HepG2 (cell line): ENCODE data around the gene TMBIM1. TPM values are rescaled to one million over a fixed set of nuclear protein-coding genes. Genes with fewer than 3 reads are reported as not detected.

Experiments used
- AHR ChIP-seq: IDR thresholded peaks from 2 replicates; pipeline ENCODE4 v1.6.1; 2018; ENCODE audit warnings: missing genetic modification reagents, missing compliant biosample characterization
- AKAP8 ChIP-seq: sonication (generic); formaldehyde crosslinking; IDR thresholded peaks from 2 replicates; pipeline ENCODE4 v1.5.1; 2020; ENCODE audit warnings: mild to moderate bottlenecking, missing genetic modification reagents
- EEA1 ChIP-seq: sonication (generic); formaldehyde crosslinking; IDR thresholded peaks from 2 replicates; pipeline ENCODE4 v1.5.1; 2020; ENCODE audit warnings: mild to moderate bottlenecking, missing genetic modification reagents, borderline replicate concordance
- HNRNPLL ChIP-seq: fragments of 200-400 bp; formaldehyde crosslinking; IDR thresholded peaks from 2 replicates; pipeline ENCODE4 v1.6.1; 2017; ENCODE audit warnings: mild to moderate bottlenecking, low read depth, low read length; ENCODE audit not compliant: poor library complexity, severe bottlenecking
- HOXA7 ChIP-seq: sonication (generic); formaldehyde crosslinking; IDR thresholded peaks from 2 replicates; pipeline ENCODE4 v1.8.1; 2022; ENCODE audit warnings: mild to moderate bottlenecking, missing genetic modification reagents, moderate library complexity
- TEAD2 ChIP-seq: sonication (generic); formaldehyde crosslinking; IDR thresholded peaks from 2 replicates; pipeline ENCODE4 v1.9.0; 2021; ENCODE audit warnings: missing genetic modification reagents
- ZBTB8A ChIP-seq: sonication (generic); formaldehyde crosslinking; IDR thresholded peaks from 2 replicates; pipeline ENCODE4 v1.4.0; 2020; ENCODE audit warnings: mild to moderate bottlenecking, low read depth, missing genetic modification reagents, borderline replicate concordance
- ZFAT ChIP-seq: sonication (generic); formaldehyde crosslinking; conservative IDR thresholded peaks from 2 replicates; pipeline ENCODE4 v1.8.1; 2023; ENCODE audit warnings: missing genetic modification reagents, inconsistent platforms
- ZFP37 ChIP-seq: sonication (generic); formaldehyde crosslinking; IDR thresholded peaks from 2 replicates; pipeline ENCODE4 v1.4.0; 2020; ENCODE audit warnings: missing genetic modification reagents, borderline replicate concordance
- ZNF333 ChIP-seq: sonication (generic); formaldehyde crosslinking; IDR thresholded peaks from 2 replicates; pipeline ENCODE4 v1.4.0; 2020; ENCODE audit warnings: mild to moderate bottlenecking, missing genetic modification reagents, borderline replicate concordance
- ZNF337 ChIP-seq: sonication (generic); formaldehyde crosslinking; IDR thresholded peaks from 2 replicates; pipeline ENCODE4 v1.5.1; 2020; ENCODE audit warnings: missing genetic modification reagents, low read depth, mild to moderate bottlenecking, borderline replicate concordance
- ZNF343 ChIP-seq: sonication (generic); formaldehyde crosslinking; IDR thresholded peaks from 2 replicates; pipeline ENCODE4 v1.4.0; 2020; ENCODE audit warnings: mild to moderate bottlenecking, missing genetic modification reagents
- ZNF557 ChIP-seq: sonication (generic); formaldehyde crosslinking; IDR thresholded peaks from 2 replicates; pipeline ENCODE4 v1.4.0; 2020; ENCODE audit warnings: missing genetic modification reagents
- ZNF605 ChIP-seq: sonication (generic); formaldehyde crosslinking; IDR thresholded peaks from 2 replicates; pipeline ENCODE4 v1.8.0; 2022; ENCODE audit warnings: mild to moderate bottlenecking, missing genetic modification reagents
- ZNF619 ChIP-seq: sonication (generic); formaldehyde crosslinking; IDR thresholded peaks from 2 replicates; pipeline ENCODE4 v1.4.0; 2020; ENCODE audit warnings: mild to moderate bottlenecking, missing genetic modification reagents
- ZNF784 ChIP-seq: sonication (generic); formaldehyde crosslinking; IDR thresholded peaks from 2 replicates; pipeline ENCODE4 v1.5.1; 2020; ENCODE audit warnings: missing genetic modification reagents, mild to moderate bottlenecking, borderline replicate concordance
- ZSCAN21 ChIP-seq: sonication (generic); formaldehyde crosslinking; IDR thresholded peaks from 2 replicates; pipeline ENCODE4 v1.8.0; 2022; ENCODE audit warnings: mild to moderate bottlenecking, missing genetic modification reagents, moderate library complexity, borderline replicate concordance
- polyA plus RNA-seq, 8 experiments: library from polyadenylated mRNA; depleted of rRNA in 3 of 8; stranded (reverse) in 7 of 8; unstranded in 1 of 8; fragments of >200 nt; fragmentation: Illumina TruSeq in 4 of 8; extraction: Trizol in 4 of 8; gene quantifications; 2 replicates each; pipeline versions ENCODE4 v1.2.1 to v1.2.3, GENCODE V29; 2011 to 2016; ENCODE audit warnings: low read depth in 4 of 8, missing spikeins in 1 of 8, mixed read lengths in 1 of 8; ENCODE audit not compliant: insufficient read depth in 1 of 8
- total RNA-seq, 5 experiments: library from RNA; depleted of rRNA; stranded (reverse); fragments of >200 nt; fragmentation: Illumina TruSeq; extraction: Trizol; gene quantifications; 2 replicates each; pipeline ENCODE4 v1.2.3, GENCODE V29; 2016; ENCODE audit warnings: low read depth in 1 of 5
- TF ChIP-seq, protein P1 (sequence below): sonication (generic); formaldehyde crosslinking; IDR thresholded peaks from 2 replicates; pipeline ENCODE4 v1.5.1; 2020; ENCODE audit warnings: missing genetic modification reagents, mild to moderate bottlenecking, borderline replicate concordance
- TF ChIP-seq, protein P2 (sequence below): sonication (generic); formaldehyde crosslinking; IDR thresholded peaks from 2 replicates; pipeline ENCODE4 v1.4.0; 2020; ENCODE audit warnings: missing genetic modification reagents, borderline replicate concordance
- TF ChIP-seq, protein P3 (sequence below): IDR thresholded peaks from 2 replicates; pipeline ENCODE4 v1.6.1; 2018; ENCODE audit warnings: missing genetic modification reagents, mild to moderate bottlenecking, missing compliant biosample characterization
- TF ChIP-seq, protein P4 (sequence below): sonication (generic); formaldehyde crosslinking; IDR thresholded peaks from 2 replicates; pipeline ENCODE4 v1.4.0; 2020; ENCODE audit warnings: missing genetic modification reagents

Gene TMBIM1
- total and polyA plus RNA-seq, 2 of the 13 experiments (the other 11 are each of a cell fraction or from before 2014, with no cell fraction given): 127 to 139 TPM

- TF ChIP-seq ZNF337 (CRISPR knock-in tag) (no peak), ZNF343 (CRISPR knock-in tag) (peak; percentile 89), ZNF784 (CRISPR knock-in tag) (0 out of 2 replicates have a peak, but pooled peaks have one; percentile 41), ZNF557 (CRISPR knock-in tag) (0 out of 2 replicates have a peak, but pooled peaks have one; percentile 24), ZFAT (CRISPR knock-in tag) (peak; percentile 66; the same call in 1 of the 2 replicates), ZFP37 (CRISPR knock-in tag) (peak; percentile 81; the same call in 1 of the 2 replicates), AKAP8 (CRISPR knock-in tag) (peak; percentile 95), ZNF619 (CRISPR knock-in tag) (no peak; the same call in 1 of the 2 replicates), HNRNPLL (peak; percentile 90), HOXA7 (CRISPR knock-in tag) (no peak), EEA1 (CRISPR knock-in tag) (peak; percentile 96), AHR (CRISPR knock-in tag) (no peak; the same call in 1 of the 2 replicates), ZBTB8A (no peak), ZNF605 (CRISPR knock-in tag) (peak; percentile 90), TEAD2 (peak; percentile 40; the same call in 1 of the 2 replicates), ZNF333 (CRISPR knock-in tag) (peak; percentile 97), ZSCAN21 (CRISPR knock-in tag) (peak; percentile 79; the same call in 1 of the 2 replicates)
- TF ChIP-seq, protein P1, sequence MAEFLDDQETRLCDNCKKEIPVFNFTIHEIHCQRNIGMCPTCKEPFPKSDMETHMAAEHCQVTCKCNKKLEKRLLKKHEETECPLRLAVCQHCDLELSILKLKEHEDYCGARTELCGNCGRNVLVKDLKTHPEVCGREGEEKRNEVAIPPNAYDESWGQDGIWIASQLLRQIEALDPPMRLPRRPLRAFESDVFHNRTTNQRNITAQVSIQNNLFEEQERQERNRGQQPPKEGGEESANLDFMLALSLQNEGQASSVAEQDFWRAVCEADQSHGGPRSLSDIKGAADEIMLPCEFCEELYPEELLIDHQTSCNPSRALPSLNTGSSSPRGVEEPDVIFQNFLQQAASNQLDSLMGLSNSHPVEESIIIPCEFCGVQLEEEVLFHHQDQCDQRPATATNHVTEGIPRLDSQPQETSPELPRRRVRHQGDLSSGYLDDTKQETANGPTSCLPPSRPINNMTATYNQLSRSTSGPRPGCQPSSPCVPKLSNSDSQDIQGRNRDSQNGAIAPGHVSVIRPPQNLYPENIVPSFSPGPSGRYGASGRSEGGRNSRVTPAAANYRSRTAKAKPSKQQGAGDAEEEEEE (CRISPR knock-in tag): peak; percentile 93; the same call in 1 of the 2 replicates
- TF ChIP-seq, protein P2, sequence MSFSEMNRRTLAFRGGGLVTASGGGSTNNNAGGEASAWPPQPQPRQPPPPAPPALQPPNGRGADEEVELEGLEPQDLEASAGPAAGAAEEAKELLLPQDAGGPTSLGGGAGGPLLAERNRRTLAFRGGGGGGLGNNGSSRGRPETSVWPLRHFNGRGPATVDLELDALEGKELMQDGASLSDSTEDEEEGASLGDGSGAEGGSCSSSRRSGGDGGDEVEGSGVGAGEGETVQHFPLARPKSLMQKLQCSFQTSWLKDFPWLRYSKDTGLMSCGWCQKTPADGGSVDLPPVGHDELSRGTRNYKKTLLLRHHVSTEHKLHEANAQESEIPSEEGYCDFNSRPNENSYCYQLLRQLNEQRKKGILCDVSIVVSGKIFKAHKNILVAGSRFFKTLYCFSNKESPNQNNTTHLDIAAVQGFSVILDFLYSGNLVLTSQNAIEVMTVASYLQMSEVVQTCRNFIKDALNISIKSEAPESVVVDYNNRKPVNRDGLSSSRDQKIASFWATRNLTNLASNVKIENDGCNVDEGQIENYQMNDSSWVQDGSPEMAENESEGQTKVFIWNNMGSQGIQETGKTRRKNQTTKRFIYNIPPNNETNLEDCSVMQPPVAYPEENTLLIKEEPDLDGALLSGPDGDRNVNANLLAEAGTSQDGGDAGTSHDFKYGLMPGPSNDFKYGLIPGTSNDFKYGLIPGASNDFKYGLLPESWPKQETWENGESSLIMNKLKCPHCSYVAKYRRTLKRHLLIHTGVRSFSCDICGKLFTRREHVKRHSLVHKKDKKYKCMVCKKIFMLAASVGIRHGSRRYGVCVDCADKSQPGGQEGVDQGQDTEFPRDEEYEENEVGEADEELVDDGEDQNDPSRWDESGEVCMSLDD: peak; percentile 79
- TF ChIP-seq, protein P3, sequence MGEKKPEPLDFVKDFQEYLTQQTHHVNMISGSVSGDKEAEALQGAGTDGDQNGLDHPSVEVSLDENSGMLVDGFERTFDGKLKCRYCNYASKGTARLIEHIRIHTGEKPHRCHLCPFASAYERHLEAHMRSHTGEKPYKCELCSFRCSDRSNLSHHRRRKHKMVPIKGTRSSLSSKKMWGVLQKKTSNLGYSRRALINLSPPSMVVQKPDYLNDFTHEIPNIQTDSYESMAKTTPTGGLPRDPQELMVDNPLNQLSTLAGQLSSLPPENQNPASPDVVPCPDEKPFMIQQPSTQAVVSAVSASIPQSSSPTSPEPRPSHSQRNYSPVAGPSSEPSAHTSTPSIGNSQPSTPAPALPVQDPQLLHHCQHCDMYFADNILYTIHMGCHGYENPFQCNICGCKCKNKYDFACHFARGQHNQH (CRISPR knock-in tag): peak; percentile 80
- TF ChIP-seq, protein P4, sequence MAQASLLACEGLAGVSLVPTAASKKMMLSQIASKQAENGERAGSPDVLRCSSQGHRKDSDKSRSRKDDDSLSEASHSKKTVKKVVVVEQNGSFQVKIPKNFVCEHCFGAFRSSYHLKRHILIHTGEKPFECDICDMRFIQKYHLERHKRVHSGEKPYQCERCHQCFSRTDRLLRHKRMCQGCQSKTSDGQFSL: peak; percentile 95
Measured at GRCh38 chr2:218269900-218270720, 22.2 kb downstream of the TMBIM1 start, which contains the start of the genes AAMP and PNKD (continued).
